A673 (cell line): ENCODE measurements around the gene ICAM4.

Experiments used
- CTCF ChIP-seq: fragments of 300-800, 200-600 bp; sonication (generic); conservative IDR thresholded peaks from 2 replicates; pipeline ENCODE4 v1.5.1; 2017; ENCODE audit warnings: low read depth, mild to moderate bottlenecking, antibody characterized with exemption, low read length, moderate library complexity, mixed read lengths
- EZH2 ChIP-seq: fragments of 200-600 bp; sonication (generic); IDR thresholded peaks from 2 replicates; pipeline ENCODE4 v1.6.1; 2017; ENCODE audit warnings: borderline replicate concordance, low read depth, mild to moderate bottlenecking, mixed read lengths, antibody characterized with exemption, low read length; ENCODE audit not compliant: poor library complexity, severe bottlenecking

- TF ChIP-seq CTCF (no peak), EZH2 (no peak)
Observed at GRCh38 chr19:10270616-10271394, 15.9 kb upstream of the ICAM4 start, which contains the start of gene ICAM1.
